ENCODE data around the gene LRRC72.

The LRRC72 gene

GRCh38 chr7:16619979-16620408 is 93.4 kb downstream of the LRRC72 start:
- Histone ChIP-seq H3K9me2 (replicated peaks; ENCODE audit: control insufficient read depth, low read length) (no peaks in the 10 kb centered on the region), H3K4me1 (ENCODE audit: control insufficient read depth, low read length) (peaks cover 7% of the 10 kb centered on the region), H3K27me3 (ENCODE audit: control insufficient read depth, low read length) (no peaks in the 10 kb centered on the region), H3K36me3 (ENCODE audit: control insufficient read depth, low read length) (peaks cover 19% of the 10 kb centered on the region), H3F3A (ENCODE audit: control insufficient read depth, insufficient read depth) (no peaks in the 10 kb centered on the region), H3K4me2 (ENCODE audit: low read length) (no peak overlapping the region), H3K4me3 (ENCODE audit: low read length) (no peak overlapping the region), H4K20me1 (ENCODE audit: control insufficient read depth, insufficient read depth, low read depth, low read length) (no peaks in the 10 kb centered on the region), H3K27ac (ENCODE audit: low read depth, low read length) (no peak overlapping the region), H3K79me2 (ENCODE audit: control insufficient read depth, low read length) (no peaks in the 10 kb centered on the region), H3K9me3 (ENCODE audit: control insufficient read depth, insufficient read depth, low read length) (no peaks in the 10 kb centered on the region)
- TF ChIP-seq EZH2phosphoT487 (IDR thresholded peaks at IDR 0.05; ENCODE audit: borderline replicate concordance, low read length) (no peak), CTCF (IDR thresholded peaks at IDR 0.05; ENCODE audit: low read depth, low read length, poor library complexity, severe bottlenecking) (no peak)

GRCh38 chr7:16626388-16626787 is 99.8 kb downstream of the LRRC72 start:
- Histone ChIP-seq H3K4me3 (ENCODE audit: low read length) (no peak overlapping the region), H3K79me2 (ENCODE audit: control insufficient read depth, low read length) (no peaks in the 10 kb centered on the region), H3K4me1 (ENCODE audit: control insufficient read depth, low read length) (no peaks in the 10 kb centered on the region), H3F3A (ENCODE audit: control insufficient read depth, insufficient read depth) (no peaks in the 10 kb centered on the region), H4K20me1 (ENCODE audit: control insufficient read depth, insufficient read depth, low read depth, low read length) (no peaks in the 10 kb centered on the region), H3K4me2 (ENCODE audit: low read length) (no peak overlapping the region), H3K9me2 (replicated peaks; ENCODE audit: control insufficient read depth, low read length) (no peaks in the 10 kb centered on the region), H3K36me3 (ENCODE audit: control insufficient read depth, low read length) (peaks cover 15% of the 10 kb centered on the region), H3K27ac (ENCODE audit: low read depth, low read length) (no peak overlapping the region), H3K27me3 (ENCODE audit: control insufficient read depth, low read length) (no peaks in the 10 kb centered on the region), H3K9me3 (ENCODE audit: control insufficient read depth, insufficient read depth, low read length) (no peaks in the 10 kb centered on the region)
- no peak for TF ChIP-seq CTCF (IDR thresholded peaks at IDR 0.05; ENCODE audit: low read depth, low read length, poor library complexity, severe bottlenecking)
- TF ChIP-seq EZH2phosphoT487 (IDR thresholded peaks at IDR 0.05; ENCODE audit: borderline replicate concordance, low read length): no peak

- Histone ChIP-seq H3K4me1 (ENCODE audit: control insufficient read depth, low read length) (no peaks in the 10 kb centered on the region), H3K9me2 (replicated peaks; ENCODE audit: control insufficient read depth, low read length) (no peaks in the 10 kb centered on the region), H3K4me3 (ENCODE audit: low read length) (no peak overlapping the region), H3K4me2 (ENCODE audit: low read length) (no peak overlapping the region), H3F3A (ENCODE audit: control insufficient read depth, insufficient read depth) (no peaks in the 10 kb centered on the region), H3K27me3 (ENCODE audit: control insufficient read depth, low read length) (no peaks in the 10 kb centered on the region), H4K20me1 (ENCODE audit: control insufficient read depth, insufficient read depth, low read depth, low read length) (no peaks in the 10 kb centered on the region), H3K27ac (ENCODE audit: low read depth, low read length) (no peak overlapping the region), H3K9me3 (ENCODE audit: control insufficient read depth, insufficient read depth, low read length) (no peaks in the 10 kb centered on the region), H3K79me2 (ENCODE audit: control insufficient read depth, low read length) (no peaks in the 10 kb centered on the region), H3K36me3 (ENCODE audit: control insufficient read depth, low read length) (peaks cover 15% of the 10 kb centered on the region)
- TF ChIP-seq CTCF (IDR thresholded peaks at IDR 0.05; ENCODE audit: low read depth, low read length, poor library complexity, severe bottlenecking): no peak
- TF ChIP-seq EZH2phosphoT487 (IDR thresholded peaks at IDR 0.05; ENCODE audit: borderline replicate concordance, low read length): no peak
Measured at GRCh38 chr7:16627236-16627635, 100.6 kb downstream of the LRRC72 start.

GRCh38 chr7:16630654-16631053 is 104.0 kb downstream of the LRRC72 start:
- H3K9me3 ChIP-seq (ENCODE audit: control insufficient read depth, insufficient read depth, low read length): no peaks in the 10 kb centered on the region

More at GRCh38 chr7:16630654-16631053, 104.0 kb downstream of the LRRC72 start:
- TF ChIP-seq EZH2phosphoT487 (IDR thresholded peaks at IDR 0.05; ENCODE audit: borderline replicate concordance, low read length) (no peak), CTCF (IDR thresholded peaks at IDR 0.05; ENCODE audit: low read depth, low read length, poor library complexity, severe bottlenecking) (no peak)
- no peaks in the 10 kb centered on the region for H3K4me1 ChIP-seq (ENCODE audit: control insufficient read depth, low read length)
- peaks cover 12% of the 10 kb centered on the region for H3K36me3 ChIP-seq (ENCODE audit: control insufficient read depth, low read length)
- no peaks in the 10 kb centered on the region for H3K9me2 ChIP-seq (replicated peaks; ENCODE audit: control insufficient read depth, low read length)
- no peak overlapping the region for H3K4me3 ChIP-seq (ENCODE audit: low read length)
- H3K27me3 ChIP-seq (ENCODE audit: control insufficient read depth, low read length): no peaks in the 10 kb centered on the region
- no peaks in the 10 kb centered on the region for H3K79me2 ChIP-seq (ENCODE audit: control insufficient read depth, low read length)
- no peak overlapping the region for H3K4me2 ChIP-seq (ENCODE audit: low read length)
- H4K20me1 ChIP-seq (ENCODE audit: control insufficient read depth, insufficient read depth, low read depth, low read length): no peaks in the 10 kb centered on the region
- no peaks in the 10 kb centered on the region for H3F3A ChIP-seq (ENCODE audit: control insufficient read depth, insufficient read depth)
- H3K27ac ChIP-seq (ENCODE audit: low read depth, low read length): no peak overlapping the region

Measured in DOHH2 (cell line).